GM19351 (cell line): ENCODE results near the gene SGSM2.

Source experiments
- ATAC-seq: cut with Tn5 transposase; IDR thresholded peaks from one replicate; pipeline ENCODE4 v1.9.1; 2021; ENCODE audit warnings: mild to moderate bottlenecking, moderate library complexity; ENCODE audit not compliant: unreplicated experiment

Gene SGSM2

DNA sequence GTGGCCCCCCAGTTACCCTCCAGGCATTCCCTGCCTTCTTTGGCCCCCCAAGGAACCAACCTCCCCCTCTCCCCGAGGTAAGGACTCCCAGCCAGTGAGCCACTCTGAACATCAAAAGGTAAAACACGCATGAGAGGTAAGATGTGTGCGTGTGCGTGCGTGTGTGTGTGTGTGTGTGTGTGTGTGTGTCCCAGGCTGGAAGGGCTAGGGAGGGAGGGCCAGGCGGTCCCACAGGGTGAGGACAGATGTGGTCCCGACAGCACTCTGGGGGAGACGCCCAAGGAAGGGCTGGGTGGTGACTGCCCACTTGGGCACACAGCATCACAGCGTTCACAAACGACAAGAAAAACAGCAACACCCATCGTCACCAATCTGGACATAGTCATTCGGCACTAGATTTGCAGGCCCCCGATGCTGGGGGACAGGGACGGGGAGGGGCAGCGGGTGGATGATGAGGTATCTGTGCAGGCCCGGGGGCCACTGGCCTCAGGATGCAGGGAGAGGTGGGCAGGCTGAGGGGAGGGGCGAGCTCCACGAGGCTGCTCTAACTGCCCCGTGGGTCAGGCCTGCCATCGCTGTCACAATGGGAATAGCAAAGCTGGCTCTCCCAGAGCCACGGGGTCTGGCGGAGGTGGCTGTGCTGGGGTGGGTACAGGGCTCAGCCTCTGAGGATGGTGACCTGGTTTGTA lies 47.3 kb downstream of the SGSM2 start:
- ATAC-seq, result no peak

DNA sequence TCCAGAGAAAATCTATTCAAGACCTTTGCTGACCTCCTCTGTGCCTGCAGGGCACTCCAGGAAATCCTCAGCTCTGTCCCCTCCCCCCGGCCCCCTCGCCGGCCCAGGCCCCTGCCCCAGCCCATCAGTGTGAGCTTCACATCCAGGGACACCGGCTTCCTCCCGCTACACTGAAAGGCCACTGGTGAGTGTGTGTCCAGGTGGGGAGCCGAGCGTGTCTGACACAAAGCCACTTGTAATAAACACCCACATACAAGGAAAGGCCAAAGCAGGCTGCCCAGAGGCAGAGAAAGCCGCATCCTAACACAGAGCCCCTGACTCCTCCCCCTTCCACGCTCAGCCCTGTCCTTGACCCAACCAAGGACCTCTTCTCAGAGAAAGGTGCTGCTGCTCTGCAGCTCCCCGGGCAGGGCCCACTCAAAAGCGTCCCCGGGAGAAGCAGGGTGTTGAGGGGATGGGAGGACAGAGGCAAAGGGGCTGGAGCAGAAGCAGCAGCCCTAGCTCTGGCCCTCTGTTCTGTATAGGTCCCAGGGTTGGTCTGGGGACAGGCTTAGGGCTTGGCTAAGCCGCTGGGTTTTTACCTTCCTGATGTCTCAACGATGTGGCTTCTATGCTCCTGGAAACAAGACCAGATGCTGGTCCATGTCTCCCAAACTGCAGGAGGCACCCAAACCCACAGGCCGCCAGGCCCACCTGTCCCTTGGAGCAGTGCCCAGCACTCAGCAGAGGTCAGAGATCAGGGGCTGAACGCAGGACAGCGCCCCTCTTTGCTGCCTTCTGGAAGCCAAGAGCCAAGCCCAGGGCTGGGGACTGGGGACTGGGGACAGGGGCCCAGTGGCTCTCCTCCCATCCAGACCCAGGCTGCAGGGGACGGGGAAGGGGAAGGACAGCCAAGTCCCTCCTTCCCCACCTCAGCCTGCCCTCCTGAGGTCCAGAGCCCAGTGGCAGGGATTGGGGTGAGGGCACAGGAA lies 48.2 kb downstream of the SGSM2 start:
- ATAC-seq, result no peak

DNA sequence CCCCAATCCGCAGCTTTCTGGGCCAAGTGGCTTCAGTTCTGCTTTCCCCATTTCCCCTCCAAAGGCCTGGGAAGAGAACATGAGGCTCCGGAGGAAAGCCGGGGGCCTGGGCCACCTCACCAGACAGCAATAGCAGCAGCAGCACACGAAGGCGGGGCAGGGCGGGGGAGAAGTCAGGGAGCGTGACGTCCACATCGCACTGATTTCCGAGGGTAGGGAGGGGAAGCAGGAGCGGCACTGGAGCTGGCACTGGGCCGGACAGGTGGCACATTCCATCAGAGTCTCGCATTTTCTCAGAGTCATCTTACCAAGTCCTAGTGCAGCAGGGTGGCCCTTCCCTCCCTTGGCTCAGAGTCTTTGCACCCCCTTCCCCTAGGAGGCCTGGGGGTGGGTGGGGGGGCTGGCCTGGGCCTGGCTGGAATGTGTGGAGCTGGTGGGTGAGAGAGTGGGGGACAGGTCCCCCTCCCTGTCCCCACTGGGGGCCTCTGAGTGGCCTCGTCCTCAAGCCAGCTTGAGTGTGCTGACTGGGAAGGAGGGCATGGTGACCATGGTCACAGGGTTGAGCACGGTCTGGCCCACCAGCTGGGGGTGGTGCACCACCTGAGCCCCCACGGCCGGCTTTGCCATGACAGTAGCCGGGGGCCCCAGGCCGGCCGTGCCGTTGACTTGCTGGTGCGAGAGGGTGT lies 49.2 kb downstream of the SGSM2 start:
- ATAC-seq, result no peak

DNA sequence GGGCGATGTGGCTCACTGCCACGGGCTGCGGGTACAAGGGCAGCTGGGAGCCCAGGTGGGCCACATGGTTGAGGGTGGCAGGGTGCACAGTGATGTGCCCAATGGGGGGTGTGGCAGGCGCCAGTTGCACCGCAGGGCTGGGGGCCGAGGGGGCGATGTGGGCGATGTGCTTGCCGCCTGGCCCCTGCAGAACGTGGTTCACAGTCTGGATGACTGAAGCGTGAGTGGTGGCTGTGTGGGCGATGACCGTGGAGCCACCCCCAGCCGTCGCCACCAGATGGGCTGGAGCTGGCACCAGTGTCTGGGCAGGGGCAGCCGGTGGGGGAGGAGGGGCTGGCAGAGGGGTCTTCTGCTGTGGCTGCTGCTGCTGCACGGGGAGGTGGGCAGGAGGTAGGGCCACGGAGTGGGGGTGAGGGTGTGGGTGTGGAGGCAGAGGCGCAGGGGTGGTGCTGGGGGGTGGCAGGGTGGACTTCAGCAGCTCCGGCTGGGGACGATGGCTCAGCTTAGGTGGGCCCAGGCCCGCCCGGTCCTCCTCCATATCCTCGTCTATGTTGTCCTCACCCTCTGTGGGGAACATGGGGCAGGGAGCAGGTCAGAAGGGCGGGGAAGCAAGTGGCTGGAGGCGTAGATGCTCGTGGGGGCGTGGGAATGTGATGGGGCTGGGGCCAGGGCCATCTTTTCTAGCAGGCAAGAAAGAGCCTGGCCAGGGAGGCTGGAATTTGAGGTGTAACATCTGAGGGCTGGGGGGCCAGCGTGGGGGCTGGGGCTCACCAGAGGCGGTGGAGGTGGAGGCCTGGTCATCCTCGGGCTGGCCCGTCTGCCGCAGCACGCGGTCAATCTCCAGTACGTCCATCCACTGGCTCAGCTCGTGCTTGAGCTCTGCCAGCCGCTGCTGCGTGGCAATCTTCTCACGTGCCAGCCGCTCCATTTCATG lies 50.1 kb downstream of the SGSM2 start:
- no peak for ATAC-seq

DNA sequence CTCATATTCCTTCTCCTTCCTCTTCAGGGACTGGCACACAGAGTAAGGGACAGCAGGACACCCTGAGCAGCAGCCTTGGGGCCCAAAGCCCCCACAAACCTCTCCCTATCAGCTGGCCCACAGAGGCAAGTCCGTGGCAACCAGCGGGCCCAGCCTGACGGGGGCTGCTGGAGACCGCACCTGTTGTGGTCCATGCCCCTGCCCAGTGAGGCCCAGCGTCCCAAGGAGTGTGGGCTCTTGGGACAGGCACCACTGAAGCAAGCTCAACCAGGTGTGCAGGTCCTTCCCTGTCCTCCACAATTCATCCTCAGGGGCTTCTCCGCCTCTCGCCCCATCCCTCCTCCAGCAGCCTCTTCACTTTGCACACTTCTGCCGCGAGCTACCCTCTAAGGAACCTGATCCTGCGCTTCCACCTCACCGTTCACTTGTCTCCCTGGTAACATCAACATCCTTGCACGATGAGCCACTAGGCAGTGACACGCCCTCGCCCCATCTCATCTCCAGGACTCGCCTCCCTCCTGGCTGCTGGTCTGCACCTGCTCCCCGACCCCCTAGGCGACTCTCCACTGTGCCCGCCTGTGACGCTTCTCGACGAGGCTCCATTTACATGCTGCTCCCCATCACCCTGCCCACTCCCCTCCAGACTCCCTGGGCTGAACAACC lies 50.9 kb downstream of the SGSM2 start:
- ATAC-seq, result no peak

DNA sequence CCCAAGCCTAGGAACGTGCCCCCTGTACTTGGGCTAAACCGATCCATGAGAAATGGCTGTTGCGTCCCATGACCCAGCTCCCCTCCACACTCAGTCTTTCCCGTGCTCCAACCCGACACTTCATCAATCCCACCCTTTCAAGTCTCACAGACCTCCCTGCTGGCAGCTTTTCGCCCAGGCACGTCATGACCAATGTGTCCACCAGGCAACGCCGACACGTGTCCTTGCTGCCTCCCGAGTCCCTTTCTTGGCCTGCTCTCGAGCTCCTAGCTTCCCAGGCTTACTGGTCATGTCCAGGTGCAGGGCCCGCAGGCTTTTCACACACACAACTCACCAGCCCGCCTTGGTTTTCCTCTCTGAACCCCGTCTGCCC lies 51.4 kb downstream of the SGSM2 start:
- ATAC-seq, result no peak

DNA sequence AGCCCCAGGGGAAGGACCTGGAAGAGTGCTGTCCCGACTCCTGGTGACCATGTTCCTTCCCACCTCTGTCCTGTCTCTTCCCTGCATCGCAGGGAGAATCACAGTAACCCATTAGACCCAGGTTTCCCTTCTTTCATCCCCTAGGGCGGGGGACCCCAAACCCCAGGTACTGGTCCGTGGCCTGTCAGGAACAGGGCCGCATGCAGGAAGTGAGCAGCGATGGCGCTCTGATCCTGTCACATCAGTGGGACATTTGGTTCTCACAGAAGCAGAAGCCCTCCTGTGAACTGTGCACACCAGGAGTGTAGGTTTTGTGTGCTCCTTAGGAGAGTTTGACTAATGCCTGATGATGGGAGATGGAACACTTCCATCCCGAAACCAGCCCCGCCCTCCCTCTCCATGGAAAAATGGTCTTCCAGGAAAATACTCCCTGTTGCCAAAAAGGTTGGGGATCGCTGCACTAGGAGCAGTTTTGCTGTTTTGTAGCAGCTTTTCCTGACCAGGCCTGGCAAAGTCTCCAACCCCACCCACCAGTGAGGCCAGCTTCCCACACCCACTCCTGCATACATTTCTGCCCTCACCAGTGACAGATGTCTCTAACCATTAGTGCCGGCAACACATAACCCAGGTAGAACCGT lies 53.0 kb downstream of the SGSM2 start:
- ATAC-seq, result no peak

DNA sequence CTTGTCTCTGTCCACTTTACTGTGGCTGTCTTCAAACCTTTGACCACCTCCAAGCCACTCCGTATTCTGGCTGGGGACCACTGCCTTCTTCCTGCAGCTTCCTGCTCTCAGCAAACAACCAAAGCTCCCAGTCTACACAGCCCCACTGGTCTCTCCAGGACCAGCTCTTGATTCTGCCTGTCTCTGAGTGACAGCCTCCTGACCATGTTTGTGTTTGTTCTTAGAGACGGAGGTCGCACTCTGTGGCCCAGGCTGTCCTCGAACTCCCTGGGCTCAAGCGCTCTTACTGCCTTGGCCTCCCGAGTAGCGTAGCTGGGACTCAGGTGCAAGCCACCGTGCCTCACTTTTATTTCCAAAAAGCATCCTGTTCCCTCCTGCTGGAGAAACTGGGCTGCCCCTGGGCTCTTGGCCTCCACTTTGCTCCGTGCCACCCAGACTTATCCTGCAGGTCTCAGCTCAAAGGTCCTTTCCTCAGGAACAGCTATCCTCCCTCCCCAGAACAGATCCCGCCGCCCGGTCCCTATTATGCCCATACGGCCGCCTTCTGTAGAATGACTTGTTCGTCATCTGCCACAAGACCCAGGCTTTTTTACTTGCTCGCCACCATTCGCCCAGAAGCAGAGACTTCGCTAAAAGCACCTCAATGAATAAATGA lies 54.4 kb downstream of the SGSM2 start:
- ATAC-seq, result no peak

DNA sequence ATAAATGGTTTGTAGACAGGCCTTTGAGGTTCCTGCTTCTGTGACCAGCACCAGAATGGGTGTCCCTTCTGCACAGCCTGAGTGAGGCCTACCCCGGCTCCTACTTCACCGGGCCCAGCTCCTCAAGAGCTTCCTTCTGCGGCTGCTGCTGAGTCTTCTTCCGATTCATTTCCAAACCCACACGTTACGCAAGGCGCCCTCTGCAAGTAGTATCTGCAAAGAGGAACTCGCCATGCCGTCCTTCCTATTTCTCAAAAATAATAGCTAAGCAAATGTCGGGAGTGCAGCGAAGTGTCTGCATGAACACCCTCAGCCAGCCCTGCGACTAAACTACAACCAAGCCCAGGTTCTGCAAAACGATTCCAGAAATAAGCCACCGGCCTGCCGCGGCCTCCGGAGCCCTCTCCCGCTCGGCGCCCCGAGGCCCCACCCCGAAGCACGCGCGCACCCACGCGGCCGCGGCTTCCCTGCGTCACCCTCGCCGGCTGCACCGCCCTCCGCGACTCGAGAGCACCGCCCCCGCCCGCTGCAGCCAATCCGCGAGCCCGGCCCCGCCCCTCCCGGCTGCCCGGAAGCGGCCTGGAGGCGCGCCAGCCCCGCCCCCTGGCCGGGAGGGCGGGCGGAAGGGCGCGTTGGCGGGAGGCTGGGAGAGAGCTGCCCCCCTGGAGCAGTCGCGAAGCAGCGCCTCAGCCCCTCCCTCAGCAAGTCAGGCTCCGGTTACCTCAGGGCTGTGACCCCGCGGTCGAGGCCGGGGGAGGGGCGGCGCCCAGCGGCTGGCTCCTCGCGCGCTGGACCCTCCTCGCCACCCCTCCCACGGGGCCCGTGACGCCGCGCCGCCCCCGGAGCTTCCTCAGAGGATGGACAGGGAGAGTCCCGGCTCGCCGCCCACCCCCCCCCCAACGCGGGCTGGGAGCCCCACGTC lies 55.2 kb downstream of the SGSM2 start:
- ATAC-seq, result peak; percentile 55

DNA sequence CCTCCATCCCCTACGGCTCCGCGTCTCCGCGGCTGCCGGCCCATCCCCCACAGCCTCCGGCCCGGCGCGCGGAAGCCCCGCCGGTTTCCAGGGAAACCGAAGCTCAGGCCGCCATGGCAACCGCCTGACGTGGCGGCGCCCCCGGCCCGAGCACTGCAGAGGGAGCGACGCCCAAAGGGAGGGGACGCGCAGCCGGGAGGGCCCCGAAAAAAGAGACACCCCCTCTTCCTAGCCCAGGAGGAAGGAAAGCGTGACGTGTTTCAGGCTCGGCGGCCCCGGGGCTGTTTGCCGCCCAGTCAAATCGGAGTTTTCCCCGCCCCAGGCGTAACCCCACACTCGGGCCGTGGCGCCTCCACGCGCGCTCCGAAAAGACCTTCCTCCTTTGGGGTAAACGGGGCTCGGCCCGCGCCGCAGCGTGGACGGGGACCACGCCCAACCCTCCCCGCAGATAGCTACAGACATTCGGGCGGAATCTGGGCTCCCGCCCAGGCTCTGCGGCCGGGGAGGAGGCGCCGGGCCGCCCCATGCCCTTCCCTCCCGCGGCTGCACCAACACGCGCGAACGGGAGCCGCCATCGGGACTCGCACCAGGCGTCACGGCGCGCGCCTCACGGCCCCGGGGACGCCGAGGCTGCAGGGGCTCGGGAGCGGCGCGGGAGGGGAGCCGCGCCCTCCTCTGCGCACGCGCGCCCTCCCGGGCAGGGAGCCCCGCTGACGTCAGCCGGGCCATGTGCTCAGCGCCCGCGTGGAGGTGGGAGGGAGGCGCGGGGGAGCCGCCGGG lies 56.1 kb downstream of the SGSM2 start:
- ATAC-seq, result peak; percentile 34

DNA sequence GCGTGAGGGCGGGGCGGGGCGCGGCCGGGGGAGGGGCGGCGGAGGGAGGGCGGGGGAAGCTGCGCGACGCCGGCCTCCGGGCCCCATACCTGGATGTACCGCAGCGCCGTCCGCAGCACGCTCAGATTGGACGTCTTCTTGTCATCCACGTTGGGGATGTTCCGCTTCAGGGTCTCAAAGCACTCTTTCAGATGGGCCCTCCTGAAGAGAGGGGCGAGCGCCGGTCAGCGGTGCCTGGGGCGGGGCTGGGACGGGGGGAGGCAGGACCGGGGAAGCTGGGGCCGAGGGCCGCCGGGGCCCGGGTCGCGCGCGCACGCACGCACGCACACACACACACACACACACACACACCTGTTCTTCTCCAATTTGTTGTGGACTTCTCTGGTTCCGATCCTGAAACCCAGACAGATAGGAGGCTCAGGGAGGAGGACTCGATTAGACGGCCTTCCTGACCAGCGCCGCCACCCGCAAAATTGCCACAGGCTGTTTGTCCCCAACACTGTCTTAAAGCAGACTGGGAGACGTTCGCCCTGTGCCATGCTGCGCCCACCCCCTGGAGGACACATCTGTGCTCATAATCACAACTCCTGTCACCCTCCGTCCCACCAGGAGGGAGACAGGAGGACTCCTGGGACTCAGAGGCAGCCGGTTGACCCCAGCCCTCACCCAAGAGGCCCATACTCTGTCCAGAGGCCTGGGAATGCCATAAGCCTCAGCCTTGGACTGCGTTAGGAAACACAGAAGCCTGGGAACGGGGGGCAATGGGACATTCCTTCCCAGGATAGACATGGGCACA lies 56.9 kb downstream of the SGSM2 start:
- no peak for ATAC-seq

DNA sequence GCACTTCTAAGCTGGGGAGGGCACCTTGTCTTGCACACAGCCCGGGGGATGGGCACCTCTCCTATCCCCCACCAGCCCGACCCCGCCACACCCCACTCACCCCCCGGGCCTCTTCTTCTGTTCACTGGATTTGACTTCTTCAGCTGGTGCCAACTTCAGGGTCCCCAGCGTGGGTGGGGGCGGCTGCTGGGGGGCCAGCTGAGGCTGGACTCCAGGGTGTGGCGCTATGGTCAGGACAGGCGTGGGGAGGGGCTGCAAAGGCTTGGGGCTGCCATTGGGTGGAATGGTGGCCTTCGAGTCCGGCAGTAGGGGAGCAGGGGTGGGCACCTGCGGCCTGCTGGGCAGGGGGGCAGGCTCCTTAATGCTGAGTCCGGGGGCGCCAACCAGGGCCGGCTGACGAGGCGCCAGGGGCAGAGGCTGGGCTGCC lies 57.5 kb downstream of the SGSM2 start:
- ATAC-seq, result no peak

DNA sequence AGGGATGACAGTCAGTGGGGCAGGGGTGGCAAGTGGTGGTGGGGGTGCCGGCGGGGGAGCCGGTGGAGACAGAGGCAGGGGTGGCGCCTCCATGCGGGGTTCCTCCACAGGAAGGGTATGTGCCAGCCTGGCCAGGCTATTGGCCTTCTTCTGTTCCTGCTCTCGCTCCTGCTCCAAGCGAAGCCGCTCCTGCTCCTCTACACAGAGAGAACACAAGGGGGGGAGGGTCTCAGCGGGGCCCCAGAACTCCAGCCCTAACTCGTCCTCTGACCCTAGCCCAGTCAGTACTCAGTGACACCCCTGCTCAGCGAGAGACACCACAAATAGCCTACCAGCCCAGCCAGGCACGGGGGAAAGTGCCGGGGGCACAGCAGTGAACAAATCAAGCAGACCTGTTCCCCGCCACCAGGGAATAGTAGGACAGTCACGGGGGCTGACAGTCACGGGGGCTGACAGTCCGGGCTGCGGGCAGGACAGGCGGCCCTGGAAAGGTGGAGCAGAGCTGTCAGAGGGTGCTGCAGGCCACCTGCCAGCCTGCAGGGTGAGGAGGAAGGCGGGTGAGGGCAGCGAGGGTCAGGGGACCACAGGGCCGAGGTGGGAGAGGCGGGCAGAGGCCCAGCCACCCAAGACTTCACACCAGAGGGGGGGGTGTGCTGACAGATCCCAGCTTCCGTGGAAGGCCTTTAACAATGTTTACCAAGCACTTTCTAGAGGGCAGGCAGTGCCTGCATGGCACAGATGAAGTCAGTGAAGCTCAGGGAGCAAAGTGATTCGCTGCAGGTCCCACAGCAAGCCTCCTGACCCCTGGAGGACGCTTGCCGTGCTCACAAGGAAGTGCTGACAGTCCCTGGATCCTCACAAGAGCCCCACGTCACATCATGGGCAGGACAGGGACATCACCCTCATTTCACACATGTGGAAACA lies 58.2 kb downstream of the SGSM2 start:
- ATAC-seq, result no peak

DNA sequence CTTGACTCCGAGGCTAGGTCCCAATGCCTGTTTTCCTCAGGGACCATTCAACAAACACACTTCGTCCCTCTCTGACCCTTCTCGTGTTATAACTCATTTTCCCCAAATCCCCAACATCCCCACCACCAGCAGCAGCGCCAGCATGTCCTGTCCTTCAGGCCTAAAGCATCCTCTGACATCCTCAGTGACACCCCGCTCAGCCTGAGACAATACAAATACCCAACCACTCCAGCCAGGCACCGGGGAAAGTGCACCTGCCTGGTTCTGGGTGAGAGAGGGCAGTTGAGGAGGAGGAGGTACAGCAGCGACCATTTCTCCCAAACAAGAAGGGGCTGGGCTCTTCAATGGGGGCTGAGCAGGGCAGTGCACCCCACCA lies 58.9 kb downstream of the SGSM2 start:
- no peak for ATAC-seq

DNA sequence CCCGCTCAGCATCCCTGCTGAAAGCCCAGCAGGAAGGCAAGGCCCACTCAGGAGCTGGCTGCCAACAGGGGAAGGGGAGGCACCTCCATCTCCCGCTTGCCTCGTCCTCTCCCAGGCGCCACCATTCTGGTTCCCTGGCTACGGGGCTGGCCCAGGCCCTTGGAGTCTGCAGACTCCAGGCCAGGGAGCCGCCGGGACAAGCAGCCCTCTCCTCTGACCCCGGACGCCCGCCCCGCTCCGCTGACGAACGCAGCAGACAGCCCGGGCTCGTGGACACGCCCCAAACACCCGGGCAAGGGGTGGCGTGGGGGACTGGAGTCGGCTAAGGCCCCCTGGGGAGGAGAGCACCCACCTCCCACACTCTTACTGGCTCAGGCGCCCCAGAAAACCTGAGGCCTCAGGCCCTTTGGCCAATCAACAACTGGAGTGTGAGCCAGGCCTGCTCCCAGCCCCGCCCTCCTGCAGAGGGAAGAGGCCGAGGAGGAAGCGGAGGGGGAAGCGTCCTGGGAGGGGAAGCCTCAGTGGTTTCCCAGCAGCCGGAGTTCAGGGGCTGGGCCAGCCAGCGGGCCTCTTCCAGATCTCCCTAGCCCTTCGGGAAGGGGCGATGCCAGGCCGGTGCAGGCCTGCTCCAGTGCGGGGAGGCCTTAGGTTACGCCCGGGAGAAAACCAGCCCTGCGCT lies 59.4 kb downstream of the SGSM2 start:
- ATAC-seq, result no peak
